SHP77 treated with DMSO at 0.1 percent for 48 hours (cell line): ENCODE results near the gene TNFAIP8L1.
"Not testable (repeated sequence)": the region's sequence is repeated elsewhere in the genome, so short reads cannot be mapped to it uniquely, and the experiment has no call there.

ENCODE experiments used
- DNase-seq: peaks from one replicate; lab custom pipeline; 2025; lab: John Stamatoyannopoulos, UW

Gene TNFAIP8L1

GRCh38 chr19:4638828-4639530, at the start of gene TNFAIP8L1:
Gene TNFAIP8L1 (plus strand): TSS chr19:4639516. CDS start chr19:4651870, 12,354 bp downstream.
- DNase-seq, result peak; percentile 75

GRCh38 chr19:4589579-4590410, 49.5 kb upstream of the TNFAIP8L1 start:
- DNase-seq, result no peak

GRCh38 chr19:4590559-4590958, 48.8 kb upstream of the TNFAIP8L1 start:
- DNase-seq, result no peak

GRCh38 chr19:4591320-4591719, 48.0 kb upstream of the TNFAIP8L1 start:
- no peak for DNase-seq

- DNase-seq, result no peak
Measured at GRCh38 chr19:4592445-4592844, 46.9 kb upstream of the TNFAIP8L1 start.

GRCh38 chr19:4593409-4593851, 45.9 kb upstream of the TNFAIP8L1 start:
- DNase-seq, result no peak

GRCh38 chr19:4594201-4594600, 45.1 kb upstream of the TNFAIP8L1 start:
- no peak for DNase-seq

GRCh38 chr19:4595158-4595557, 44.2 kb upstream of the TNFAIP8L1 start:
- DNase-seq, result not testable (repeated sequence)

- no peak for DNase-seq
Measured at GRCh38 chr19:4596033-4596904, 43.0 kb upstream of the TNFAIP8L1 start.

GRCh38 chr19:4597278-4597974, 41.9 kb upstream of the TNFAIP8L1 start:
- DNase-seq, result no peak

GRCh38 chr19:4597975-4598671, 41.2 kb upstream of the TNFAIP8L1 start:
- no peak for DNase-seq

- DNase-seq, result no peak
Measured at GRCh38 chr19:4598712-4599111, 40.6 kb upstream of the TNFAIP8L1 start.

- DNase-seq, result no peak
Measured at GRCh38 chr19:4600082-4600481, 39.2 kb upstream of the TNFAIP8L1 start.

GRCh38 chr19:4600893-4601292, 38.4 kb upstream of the TNFAIP8L1 start:
- DNase-seq, result no peak

GRCh38 chr19:4602173-4602788, 37.0 kb upstream of the TNFAIP8L1 start:
- no peak for DNase-seq

- DNase-seq, result no peak
Measured at GRCh38 chr19:4602915-4603314, 36.4 kb upstream of the TNFAIP8L1 start.

GRCh38 chr19:4604912-4605311, 34.4 kb upstream of the TNFAIP8L1 start:
- DNase-seq, result no peak

- DNase-seq, result no peak
Measured at GRCh38 chr19:4606181-4606580, 33.1 kb upstream of the TNFAIP8L1 start.

GRCh38 chr19:4606921-4607678, 32.2 kb upstream of the TNFAIP8L1 start:
- peak; percentile 59 for DNase-seq
